IMR-90 (cell line): Measurements from ENCODE around the gene RNU1-3.

Source experiments
- BHLHE40 ChIP-seq: fragments of 150-350 bp; IDR thresholded peaks from 2 replicates; pipeline ENCODE4 v1.6.1; 2016; ENCODE audit warnings: mild to moderate bottlenecking, low read depth, low read length
- CEBPB ChIP-seq: IDR thresholded peaks from 2 replicates; pipeline ENCODE4 v1.6.1; 2012; ENCODE audit warnings: low read depth, low read length, improper control_type of control experiment
- CHD1 ChIP-seq: IDR thresholded peaks from 2 replicates; pipeline ENCODE4 v1.6.1; 2012; ENCODE audit warnings: low read depth, low read length, improper control_type of control experiment
- CTCF ChIP-seq: conservative IDR thresholded peaks from 2 replicates; pipeline ENCODE4 v1.5.1; 2012; ENCODE audit warnings: mild to moderate bottlenecking, low read depth, low read length, improper control_type of control experiment
- ELK1 ChIP-seq: fragments of 150-350 bp; IDR thresholded peaks from 2 replicates; pipeline ENCODE4 v1.6.1; 2016; ENCODE audit warnings: low read depth, mild to moderate bottlenecking, low read length, moderate library complexity, borderline replicate concordance
- FOS ChIP-seq: fragments of 150-350 bp; IDR thresholded peaks from 2 replicates; pipeline ENCODE4 v1.6.1; 2016; ENCODE audit warnings: low read depth, low read length
- MAZ ChIP-seq: IDR thresholded peaks from 2 replicates; pipeline ENCODE4 v1.6.1; 2012; ENCODE audit warnings: low read depth, mild to moderate bottlenecking, low read length, improper control_type of control experiment, moderate library complexity, borderline replicate concordance
- MXI1 ChIP-seq: IDR thresholded peaks from 2 replicates; pipeline ENCODE4 v1.6.1; 2012; ENCODE audit warnings: low read depth, mild to moderate bottlenecking, low read length, moderate library complexity, borderline replicate concordance
- POLR2A ChIP-seq: IDR thresholded peaks from 2 replicates; pipeline ENCODE4 v1.6.1; 2012; ENCODE audit warnings: mild to moderate bottlenecking, low read depth, low read length
- RAD21 ChIP-seq: IDR thresholded peaks from 2 replicates; pipeline ENCODE4 v1.6.1; 2012; ENCODE audit warnings: low read length, improper control_type of control experiment
- RCOR1 ChIP-seq: IDR thresholded peaks from 2 replicates; pipeline ENCODE4 v1.6.1; 2012; ENCODE audit warnings: mild to moderate bottlenecking, low read length, improper control_type of control experiment; ENCODE audit not compliant: insufficient replicate concordance
- RFX5 ChIP-seq: IDR thresholded peaks from 2 replicates; pipeline ENCODE4 v1.8.0; 2012; ENCODE audit warnings: low read depth, mild to moderate bottlenecking, low read length, moderate library complexity
- SMC3 ChIP-seq: fragments of 150-350 bp; IDR thresholded peaks from 2 replicates; pipeline ENCODE4 v1.6.1; 2016; ENCODE audit warnings: low read depth, mild to moderate bottlenecking, antibody characterized with exemption, low read length, moderate library complexity
- USF2 ChIP-seq: fragments of 150-350 bp; IDR thresholded peaks from 2 replicates; pipeline ENCODE4 v1.6.1; 2017; ENCODE audit warnings: mild to moderate bottlenecking, antibody characterized with exemption, low read length, low read depth

- TF ChIP-seq CTCF = no peak
- no peak for TF ChIP-seq FOS
- TF ChIP-seq CEBPB = no peak
- TF ChIP-seq POLR2A = no peak
- TF ChIP-seq RAD21 = no peak
- TF ChIP-seq BHLHE40 = no peak
- no peak for TF ChIP-seq SMC3
- TF ChIP-seq MAZ = no peak
- no peak for TF ChIP-seq CHD1
- no peak for TF ChIP-seq USF2
- TF ChIP-seq RCOR1 = no peak
- TF ChIP-seq ELK1 = no peak
- TF ChIP-seq RFX5 = no peak
- no peak for TF ChIP-seq MXI1
Measured at GRCh38 chr1:16617778-16618580, 48.8 kb downstream of the RNU1-3 start.
